Activated CD4-positive, alpha-beta T cell treated with anti-CD3 and anti-CD28 coated beads, Interleukin-10, Interleukin-2, amounts not matched to agents 100 ng/mL and 50 ng/mL, durations not matched to agents 16 hours and 8 hours (primary cell): Measurements from ENCODE around the gene VAPB.

Experiments used
- DNase-seq: peaks from one replicate; pipeline ENCODE4 v3.0.0-alpha.2; 2020

Gene VAPB

DNA sequence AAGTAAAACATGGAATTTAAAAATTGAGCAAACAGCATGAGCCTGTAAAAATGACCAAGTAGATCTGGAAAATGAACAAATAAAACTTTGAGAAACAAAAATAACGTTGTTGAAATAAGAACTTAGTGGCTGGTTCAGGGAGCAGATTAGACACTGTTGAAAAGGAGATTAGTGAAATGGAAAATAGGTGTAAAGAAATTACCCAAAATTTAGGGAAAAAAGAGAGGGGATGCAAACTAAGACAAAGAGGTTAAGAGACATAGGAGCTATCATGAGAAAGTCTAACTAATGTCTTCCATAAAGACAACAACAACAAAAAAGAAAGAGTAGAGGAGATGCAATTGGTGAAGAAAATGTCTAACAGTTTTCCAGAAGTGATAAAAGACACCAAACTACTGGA is 97.2 kb downstream of the VAPB start:
- DNase-seq, result no peak

DNA sequence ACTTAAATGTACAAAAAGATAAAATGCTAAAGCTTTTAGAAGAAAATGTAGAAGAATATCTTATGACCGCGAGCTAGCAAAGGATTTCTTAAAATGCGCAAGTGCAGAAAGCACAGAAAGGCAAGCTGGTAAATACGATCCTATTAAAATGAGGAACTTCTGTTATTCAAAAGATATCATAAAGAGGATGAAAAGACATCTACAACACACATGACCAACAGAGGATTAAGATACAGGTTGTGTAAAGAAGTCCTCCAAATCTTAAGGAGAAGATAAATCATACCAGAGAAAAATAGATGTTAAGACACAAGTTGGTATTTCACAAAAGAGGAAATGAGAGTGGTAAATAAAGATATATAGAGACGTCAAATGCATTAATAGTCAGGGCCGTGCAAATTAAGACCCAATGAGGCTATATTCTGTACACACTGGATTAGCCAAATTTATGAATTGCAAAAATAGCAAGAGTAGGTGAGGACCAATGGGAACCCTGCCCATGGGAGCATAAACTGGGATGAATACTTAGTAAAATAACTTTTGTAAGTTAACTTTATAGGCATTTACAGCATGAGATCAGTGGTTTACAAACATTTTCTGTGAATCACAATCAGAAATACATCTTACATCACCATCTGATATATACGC is 103.2 kb downstream of the VAPB start:
- DNase-seq, result no peak

DNA sequence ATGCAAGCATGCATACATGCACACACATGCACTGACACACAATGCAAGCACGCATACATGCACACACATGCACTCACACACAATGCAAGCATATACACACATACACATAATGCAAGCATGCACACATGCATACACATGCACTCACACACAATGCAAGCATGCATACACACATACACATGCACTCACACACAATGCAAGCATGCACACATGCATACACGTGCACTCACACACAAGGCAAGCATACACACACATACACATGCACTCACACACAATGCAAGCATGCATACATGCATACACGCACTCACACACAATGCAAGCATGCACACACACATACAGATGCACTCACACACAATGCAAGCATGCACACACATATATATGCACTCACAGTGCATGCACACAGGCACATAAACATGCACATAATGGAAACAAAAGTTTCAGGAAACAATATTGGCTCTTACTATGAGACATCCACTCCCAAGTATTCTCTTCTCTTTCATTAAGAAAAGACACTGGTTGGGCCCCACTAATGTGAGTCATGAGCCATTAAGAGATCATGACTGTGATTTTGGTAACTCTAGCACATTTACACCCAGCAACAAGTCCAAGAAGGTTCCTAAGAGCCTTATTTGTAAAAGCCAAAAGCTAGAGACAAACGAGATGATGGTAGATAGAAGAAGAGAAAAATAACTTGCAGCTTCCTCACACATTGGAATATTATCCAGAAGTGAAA is 103.9 kb downstream of the VAPB start:
- no peak for DNase-seq

DNA sequence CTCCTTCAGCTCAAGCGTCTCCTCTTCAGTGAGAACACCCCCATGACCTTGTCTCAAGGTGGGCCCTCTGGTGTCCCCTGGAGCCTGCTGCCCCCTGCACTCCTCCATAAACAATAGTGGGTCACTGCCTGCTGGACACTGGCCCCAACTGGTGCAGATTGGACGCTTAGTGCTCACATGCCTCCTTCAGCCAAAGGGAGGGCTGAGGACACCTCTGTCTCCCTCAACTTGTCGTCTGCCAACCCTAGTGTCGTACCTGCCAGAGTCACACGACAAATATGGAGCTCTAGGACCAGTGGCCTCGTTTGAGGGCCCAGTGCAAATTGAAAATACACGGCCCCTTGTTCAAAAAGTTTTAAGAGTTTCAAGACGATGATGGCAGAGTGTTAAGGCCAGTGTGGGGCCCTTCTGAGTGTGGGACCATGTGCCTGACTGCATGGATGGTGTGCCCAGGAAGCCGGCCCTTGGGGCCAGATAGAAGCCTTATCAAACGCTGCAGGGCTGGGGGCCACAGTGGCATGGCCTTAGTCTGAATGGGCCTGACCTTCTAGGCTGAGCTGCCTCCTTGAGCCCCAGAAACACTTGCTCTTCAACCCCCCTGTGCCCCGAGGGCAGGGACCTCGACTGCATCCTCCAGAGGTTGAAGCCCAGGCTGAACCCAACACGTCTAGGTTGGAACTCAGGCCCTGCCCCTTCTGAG is 106.0 kb downstream of the VAPB start:
- DNase-seq, result no peak

DNA sequence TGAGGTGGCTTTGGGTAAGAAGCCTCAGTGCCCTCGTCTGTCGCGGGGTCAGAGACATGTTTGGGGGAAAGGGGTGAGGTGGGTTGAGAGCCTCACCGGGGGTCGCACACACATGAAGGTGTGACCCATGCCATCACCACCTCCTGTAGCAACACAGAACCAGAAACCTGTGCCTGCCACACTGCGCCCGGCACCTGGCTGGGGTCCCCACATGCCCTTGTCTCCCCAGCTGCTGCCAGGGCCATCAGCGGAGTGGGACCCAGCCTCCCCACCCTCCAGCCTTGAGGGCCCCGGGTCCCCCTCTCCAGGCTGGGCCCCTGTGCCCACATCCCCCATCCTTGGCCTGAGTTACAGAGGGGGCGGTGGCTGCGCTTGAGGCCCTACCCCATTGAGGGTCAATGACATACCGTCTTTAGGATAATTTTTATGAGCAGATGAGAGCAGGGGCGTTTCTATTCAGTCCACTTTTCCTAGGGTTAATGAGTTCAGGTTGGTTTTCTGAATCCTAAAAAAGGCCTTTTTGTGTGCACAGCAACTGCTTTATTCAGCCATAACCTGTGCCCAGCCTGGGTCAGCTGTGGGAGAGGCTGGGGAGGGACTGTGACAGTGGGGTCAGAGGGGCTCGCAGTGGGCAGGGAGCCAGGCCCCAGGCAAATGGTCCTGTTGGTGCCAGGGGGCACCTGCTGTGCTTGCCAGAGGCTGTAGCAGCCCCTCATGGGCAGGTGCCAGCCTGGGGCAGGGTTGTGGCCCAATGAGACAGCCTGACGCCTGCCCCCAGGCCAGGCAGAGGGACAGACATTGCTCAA is 106.8 kb downstream of the VAPB start:
- no peak for DNase-seq

DNA sequence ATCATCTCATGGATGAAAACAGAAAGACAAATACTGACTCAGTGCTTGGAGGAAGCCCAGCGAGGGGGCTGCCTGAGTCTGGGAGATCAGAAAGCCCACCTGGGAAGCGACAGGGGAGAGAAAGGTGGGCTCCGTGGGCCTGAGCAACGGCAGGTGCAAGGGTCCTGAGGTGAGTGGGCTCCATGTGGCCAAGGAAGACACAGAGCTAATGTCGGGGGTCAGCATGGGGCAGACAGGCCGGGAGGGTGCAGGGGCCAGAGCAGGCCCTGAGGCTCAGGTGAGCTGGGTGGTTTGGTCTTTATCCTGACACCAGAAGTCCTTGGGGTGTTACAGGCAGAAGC is 107.4 kb downstream of the VAPB start:
- DNase-seq, result no peak

DNA sequence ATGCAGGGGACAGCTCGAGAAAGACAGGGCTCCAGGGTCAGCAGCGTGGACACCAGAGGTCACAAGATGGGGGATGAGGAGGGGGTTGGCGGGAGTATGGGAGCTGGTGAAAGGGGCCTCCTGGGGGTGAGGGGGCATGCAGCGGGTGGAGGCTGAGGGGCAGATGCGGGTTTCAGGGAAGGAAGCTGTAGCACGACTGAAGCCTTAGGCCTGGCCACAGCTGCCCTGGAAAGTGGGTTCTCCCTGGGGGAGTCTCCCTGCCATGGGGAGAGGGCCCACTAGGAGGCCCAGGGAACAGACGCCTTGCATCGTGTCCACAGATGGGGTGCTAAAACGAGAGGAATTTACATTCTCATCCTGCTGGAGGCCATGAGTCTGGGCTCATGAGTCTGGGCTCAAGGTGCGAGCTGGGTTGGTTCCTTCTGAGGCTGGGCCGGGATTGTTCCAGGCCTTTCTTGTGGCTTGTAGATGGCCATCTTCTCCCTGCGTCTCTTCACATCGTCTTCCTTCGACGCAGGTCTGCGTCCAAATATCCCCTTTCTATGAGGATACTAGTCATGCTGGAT is 108.1 kb downstream of the VAPB start:
- DNase-seq, result no peak

DNA sequence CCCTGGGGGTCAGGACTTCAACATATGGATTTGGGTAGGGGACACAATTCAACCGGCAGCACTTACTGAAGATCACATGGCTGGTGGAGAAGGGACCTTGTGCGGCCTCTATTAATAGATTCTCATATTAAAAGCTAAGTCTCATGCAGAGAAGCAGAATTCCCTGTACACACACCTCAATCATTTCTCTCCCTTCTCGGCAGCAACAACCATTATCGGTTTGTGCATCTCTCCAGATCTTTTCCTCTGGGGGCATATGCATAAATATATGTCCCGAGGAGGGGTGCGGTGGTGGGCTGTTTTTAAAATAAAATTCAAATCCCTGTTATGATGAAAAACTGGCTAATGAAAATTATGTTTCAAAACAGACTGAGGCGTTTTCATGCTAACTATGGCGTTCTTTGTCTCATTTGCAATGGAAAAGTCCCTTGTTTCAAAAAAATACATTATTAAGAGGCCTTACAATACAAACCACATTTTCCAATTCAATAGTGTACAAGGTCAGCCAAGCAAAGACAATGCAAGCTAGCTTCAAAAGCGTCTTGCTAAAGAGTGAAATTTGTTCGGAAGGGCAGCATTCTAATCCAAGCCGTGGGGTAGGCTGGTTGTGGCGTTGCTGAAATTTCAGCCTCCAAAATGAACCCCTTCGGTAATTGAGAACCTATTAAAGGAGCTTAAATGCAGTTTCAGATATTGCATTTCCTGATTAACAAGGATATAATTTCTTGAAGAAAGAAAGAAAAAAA is 108.9 kb downstream of the VAPB start:
- no peak for DNase-seq

DNA sequence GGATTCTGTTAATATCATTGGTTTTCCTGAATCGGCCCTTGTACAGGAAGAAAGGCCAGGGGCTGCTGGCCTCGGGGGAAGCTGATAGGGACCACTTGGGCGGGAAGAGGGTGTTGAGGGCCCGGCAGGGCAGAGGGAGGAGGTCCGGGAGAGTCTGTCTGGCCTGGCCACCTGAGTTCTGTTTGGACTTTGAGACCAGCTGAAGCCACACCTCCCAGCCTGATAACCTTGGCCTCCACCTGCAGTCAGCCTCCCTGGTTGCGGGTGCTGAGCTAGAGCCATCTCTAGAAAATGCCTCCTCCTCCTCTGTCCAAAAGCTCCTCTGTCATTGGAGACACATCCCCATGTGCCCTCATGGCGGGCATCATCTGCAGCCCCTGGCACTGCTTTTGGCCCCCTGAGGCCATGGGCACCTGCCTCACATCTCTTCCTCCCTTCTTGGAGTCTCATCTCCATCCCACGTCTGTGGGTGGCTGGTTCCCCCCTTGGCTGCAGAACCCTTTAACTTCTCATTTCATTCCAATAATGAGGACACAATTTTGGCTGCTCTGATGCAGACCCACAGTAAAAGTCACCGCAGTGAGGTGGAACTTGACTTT is 109.5 kb downstream of the VAPB start:
- DNase-seq, result no peak

DNA sequence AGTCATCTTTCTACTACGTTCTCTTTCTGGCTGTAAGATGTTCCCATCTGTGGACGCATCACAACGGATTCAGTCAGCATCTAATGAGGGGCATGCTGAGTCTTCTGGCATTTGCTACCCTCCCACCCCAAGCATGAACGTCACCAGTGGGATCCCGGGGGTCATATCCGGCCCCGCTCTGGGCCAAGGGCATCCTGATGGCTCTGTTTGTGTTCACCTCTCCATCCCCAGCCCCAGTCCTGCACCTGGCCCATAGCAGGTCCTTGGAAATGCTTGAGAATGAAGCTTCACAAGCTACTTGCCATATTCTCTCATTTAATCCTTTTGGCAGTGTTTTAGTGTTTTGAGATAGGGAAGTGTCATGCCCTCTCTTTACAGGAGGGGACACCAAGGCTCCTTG is 111.2 kb downstream of the VAPB start:
- DNase-seq, result no peak
